HEK293 (cell line): ENCODE measurements around the gene LAIR2.
A peak's percentile ranks its signal among the peaks of the same experiment; 100 is the strongest.

ENCODE experiments used
- GFI1B ChIP-seq: fragments of 450-650 bp; formaldehyde crosslinking; IDR thresholded peaks from 2 replicates; pipeline ENCODE4 v1.5.1; 2016; ENCODE audit warnings: missing biosample characterization, missing genetic modification characterization
- HIC1 ChIP-seq: fragments of 450-650 bp; formaldehyde crosslinking; IDR thresholded peaks from 2 replicates; pipeline ENCODE4 v1.5.1; 2016; ENCODE audit warnings: missing biosample characterization, missing genetic modification characterization
- KLF1 ChIP-seq: fragments of 450-650 bp; formaldehyde crosslinking; IDR thresholded peaks from 2 replicates; pipeline ENCODE4 v1.5.1; 2016; ENCODE audit warnings: missing biosample characterization, missing genetic modification characterization
- KLF9 ChIP-seq: fragments of 450-650 bp; formaldehyde crosslinking; IDR thresholded peaks from 2 replicates; pipeline ENCODE4 v1.5.1; 2016; ENCODE audit warnings: missing biosample characterization, missing genetic modification characterization, low read depth
- PATZ1 ChIP-seq: fragments of 450-650 bp; formaldehyde crosslinking; IDR thresholded peaks from 2 replicates; pipeline ENCODE4 v1.5.1; 2016; ENCODE audit warnings: missing biosample characterization, missing genetic modification characterization
- SP2 ChIP-seq: fragments of 450-650 bp; formaldehyde crosslinking; IDR thresholded peaks from 2 replicates; pipeline ENCODE4 v1.5.1; 2016; ENCODE audit warnings: missing biosample characterization, missing genetic modification characterization
- SP3 ChIP-seq: fragments of 450-650 bp; formaldehyde crosslinking; IDR thresholded peaks from 2 replicates; pipeline ENCODE4 v1.5.1; 2016; ENCODE audit warnings: missing biosample characterization, missing genetic modification characterization
- SP7 ChIP-seq: fragments of 450-650 bp; formaldehyde crosslinking; IDR thresholded peaks from 2 replicates; pipeline ENCODE4 v1.5.1; 2016; ENCODE audit warnings: missing biosample characterization, missing genetic modification characterization
- ZBTB17 ChIP-seq: fragments of 450-650 bp; formaldehyde crosslinking; IDR thresholded peaks from 2 replicates; pipeline ENCODE4 v1.5.1; 2016; ENCODE audit warnings: missing biosample characterization, missing genetic modification characterization
- ZBTB49 ChIP-seq: fragments of 450-650 bp; formaldehyde crosslinking; IDR thresholded peaks from 2 replicates; pipeline ENCODE4 v1.5.1; 2016; ENCODE audit warnings: missing biosample characterization, missing genetic modification characterization, low read depth
- ZIC2 ChIP-seq: fragments of 450-650 bp; formaldehyde crosslinking; IDR thresholded peaks from 2 replicates; pipeline ENCODE4 v1.5.1; 2016; ENCODE audit warnings: missing biosample characterization, missing genetic modification characterization
- ZNF16 ChIP-seq: fragments of 450-650 bp; formaldehyde crosslinking; IDR thresholded peaks from 2 replicates; pipeline ENCODE4 v1.5.1; 2016; ENCODE audit warnings: low read depth, missing biosample characterization, missing genetic modification characterization
- ZNF223 ChIP-seq: fragments of 450-650 bp; formaldehyde crosslinking; IDR thresholded peaks from 2 replicates; pipeline ENCODE4 v1.5.1; 2016; ENCODE audit warnings: missing biosample characterization, missing genetic modification characterization
- ZNF335 ChIP-seq: fragments of 450-650 bp; formaldehyde crosslinking; conservative IDR thresholded peaks from 2 replicates; pipeline ENCODE4 v1.5.1; 2016; ENCODE audit warnings: missing biosample characterization, missing genetic modification characterization
- ZNF398 ChIP-seq: fragments of 450-650 bp; formaldehyde crosslinking; IDR thresholded peaks from 2 replicates; pipeline ENCODE4 v1.5.1; 2017; ENCODE audit warnings: missing biosample characterization, missing genetic modification characterization
- ZNF423 ChIP-seq: fragments of 450-650 bp; formaldehyde crosslinking; IDR thresholded peaks from 2 replicates; pipeline ENCODE4 v1.5.1; 2016; ENCODE audit warnings: missing biosample characterization, missing genetic modification characterization
- ZNF600 ChIP-seq: fragments of 450-650 bp; formaldehyde crosslinking; IDR thresholded peaks from 2 replicates; pipeline ENCODE4 v1.5.1; 2016; ENCODE audit warnings: missing biosample characterization, missing genetic modification characterization
- TF ChIP-seq, protein P1 (sequence below): fragments of 450-650 bp; formaldehyde crosslinking; IDR thresholded peaks from 2 replicates; pipeline ENCODE4 v1.5.1; 2016; ENCODE audit warnings: missing biosample characterization, missing genetic modification characterization
- TF ChIP-seq, protein P2 (sequence below): fragments of 450-650 bp; formaldehyde crosslinking; optimal IDR thresholded peaks from 2 replicates; pipeline ENCODE3; 2016; ENCODE audit warnings: missing biosample characterization, mild to moderate bottlenecking, missing genetic modification characterization

LAIR2 gene

GRCh38 chr19:54473071-54473891, 29.4 kb upstream of the LAIR2 start, which contains the start of gene CDC42EP5 (continued):
- TF ChIP-seq ZBTB49: no peak
- TF ChIP-seq, protein P1, sequence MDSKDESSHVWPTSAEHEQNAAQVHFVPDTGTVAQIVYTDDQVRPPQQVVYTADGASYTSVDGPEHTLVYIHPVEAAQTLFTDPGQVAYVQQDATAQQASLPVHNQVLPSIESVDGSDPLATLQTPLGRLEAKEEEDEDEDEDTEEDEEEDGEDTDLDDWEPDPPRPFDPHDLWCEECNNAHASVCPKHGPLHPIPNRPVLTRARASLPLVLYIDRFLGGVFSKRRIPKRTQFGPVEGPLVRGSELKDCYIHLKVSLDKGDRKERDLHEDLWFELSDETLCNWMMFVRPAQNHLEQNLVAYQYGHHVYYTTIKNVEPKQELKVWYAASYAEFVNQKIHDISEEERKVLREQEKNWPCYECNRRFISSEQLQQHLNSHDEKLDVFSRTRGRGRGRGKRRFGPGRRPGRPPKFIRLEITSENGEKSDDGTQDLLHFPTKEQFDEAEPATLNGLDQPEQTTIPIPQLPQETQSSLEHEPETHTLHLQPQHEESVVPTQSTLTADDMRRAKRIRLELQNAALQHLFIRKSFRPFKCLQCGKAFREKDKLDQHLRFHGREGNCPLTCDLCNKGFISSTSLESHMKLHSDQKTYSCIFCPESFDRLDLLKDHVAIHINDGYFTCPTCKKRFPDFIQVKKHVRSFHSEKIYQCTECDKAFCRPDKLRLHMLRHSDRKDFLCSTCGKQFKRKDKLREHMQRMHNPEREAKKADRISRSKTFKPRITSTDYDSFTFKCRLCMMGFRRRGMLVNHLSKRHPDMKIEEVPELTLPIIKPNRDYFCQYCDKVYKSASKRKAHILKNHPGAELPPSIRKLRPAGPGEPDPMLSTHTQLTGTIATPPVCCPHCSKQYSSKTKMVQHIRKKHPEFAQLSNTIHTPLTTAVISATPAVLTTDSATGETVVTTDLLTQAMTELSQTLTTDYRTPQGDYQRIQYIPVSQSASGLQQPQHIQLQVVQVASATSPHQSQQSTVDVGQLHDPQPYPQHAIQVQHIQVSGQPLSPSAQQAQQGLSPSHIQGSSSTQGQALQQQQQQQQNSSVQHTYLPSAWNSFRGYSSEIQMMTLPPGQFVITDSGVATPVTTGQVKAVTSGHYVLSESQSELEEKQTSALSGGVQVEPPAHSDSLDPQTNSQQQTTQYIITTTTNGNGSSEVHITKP (tag by site-specific recombination): peak; percentile 95
- TF ChIP-seq GFI1B: peak; percentile 56
- peak; percentile 74 for TF ChIP-seq SP3 (tag by site-specific recombination)
- TF ChIP-seq ZBTB17 (tag by site-specific recombination): peak; percentile 42; the same call in 1 of the 2 replicates
- no peak for TF ChIP-seq ZNF16 (tag by site-specific recombination)
- TF ChIP-seq ZNF335: peak; percentile 58
- TF ChIP-seq HIC1 (tag by site-specific recombination): 0 out of 2 replicates have a peak, but pooled peaks have one; percentile 5
- peak; percentile 32; the same call in 1 of the 2 replicates for TF ChIP-seq PATZ1 (tag by site-specific recombination)
- TF ChIP-seq KLF9 (tag by site-specific recombination): peak; percentile 66
- peak; percentile 53 for TF ChIP-seq ZNF398
- peak; percentile 65; the same call in 1 of the 2 replicates for TF ChIP-seq ZNF223
- peak; percentile 42; the same call in 1 of the 2 replicates for TF ChIP-seq KLF1 (tag by site-specific recombination)
- peak; percentile 44; the same call in 1 of the 2 replicates for TF ChIP-seq ZNF600 (tag by site-specific recombination)
- TF ChIP-seq, protein P2, sequence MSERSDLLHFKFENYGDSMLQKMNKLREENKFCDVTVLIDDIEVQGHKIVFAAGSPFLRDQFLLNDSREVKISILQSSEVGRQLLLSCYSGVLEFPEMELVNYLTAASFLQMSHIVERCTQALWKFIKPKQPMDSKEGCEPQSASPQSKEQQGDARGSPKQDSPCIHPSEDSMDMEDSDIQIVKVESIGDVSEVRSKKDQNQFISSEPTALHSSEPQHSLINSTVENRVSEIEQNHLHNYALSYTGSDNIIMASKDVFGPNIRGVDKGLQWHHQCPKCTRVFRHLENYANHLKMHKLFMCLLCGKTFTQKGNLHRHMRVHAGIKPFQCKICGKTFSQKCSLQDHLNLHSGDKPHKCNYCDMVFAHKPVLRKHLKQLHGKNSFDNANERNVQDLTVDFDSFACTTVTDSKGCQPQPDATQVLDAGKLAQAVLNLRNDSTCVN (tag by site-specific recombination): peak; percentile 22
- TF ChIP-seq ZNF423 (tag by site-specific recombination): no peak
- TF ChIP-seq SP7: 0 out of 2 replicates have a peak, but pooled peaks have one; percentile 34
- peak; percentile 40 for TF ChIP-seq SP2 (tag by site-specific recombination)
- 0 out of 2 replicates have a peak, but pooled peaks have one; percentile 10 for TF ChIP-seq ZIC2 (tag by site-specific recombination)
